Measurements from ENCODE around the gene CCDC88C. TPM values are rescaled to one million over a fixed set of nuclear protein-coding genes. Genes with fewer than 3 reads are reported as not detected.
A peak's percentile ranks its signal among the peaks of the same experiment; 100 is the strongest.
"Not testable (repeated sequence)": the region's sequence is repeated elsewhere in the genome, so short reads cannot be mapped to it uniquely, and the experiment has no call there.

The CCDC88C gene
- polyA plus RNA-seq, 3 donors from 2014 or later: 19.5 to 58.2 (median 21.2) TPM

DNA sequence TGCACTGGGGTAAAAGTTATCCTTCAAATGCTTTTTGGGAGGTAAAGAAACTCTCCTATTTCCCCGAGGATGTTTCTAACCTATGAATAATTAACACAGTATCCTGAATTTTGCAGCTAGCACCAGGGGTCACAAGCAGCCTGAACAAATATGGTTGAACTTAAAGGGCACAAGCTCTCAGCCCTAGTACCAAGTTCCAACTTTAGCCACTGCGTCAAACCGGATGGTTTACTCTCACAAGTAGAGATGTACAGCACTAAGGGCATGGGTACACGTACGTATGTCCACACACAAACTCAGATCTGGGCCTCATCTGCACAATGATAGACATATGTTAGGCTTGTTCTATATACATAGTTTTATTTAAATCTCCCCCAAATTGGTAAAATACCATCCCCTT is 4.7 kb downstream of the CCDC88C start:
- DNase-seq: no peak
- H3K36me3 Mint-ChIP-seq: peaks cover 19 to 52% (median 44%) of the 10 kb centered on the region in 3 donors
- peaks cover 14 to 36% (median 21%) of the 10 kb centered on the region in 3 donors for H3K27me3 Mint-ChIP-seq (ENCODE audit: low read depth in 3 of 3)
- peaks cover 80 to 86% of the 10 kb centered on the region in 2 donors for H3K4me1 Mint-ChIP-seq
- peak overlapping the region; percentile 98 to 100 (median 99) for H3K27ac Mint-ChIP-seq
- peak overlapping the region; percentile 98 to 100 (median 99) for H3K4me3 Mint-ChIP-seq
- no peaks in the 10 kb centered on the region for H3K9me3 Mint-ChIP-seq

DNA sequence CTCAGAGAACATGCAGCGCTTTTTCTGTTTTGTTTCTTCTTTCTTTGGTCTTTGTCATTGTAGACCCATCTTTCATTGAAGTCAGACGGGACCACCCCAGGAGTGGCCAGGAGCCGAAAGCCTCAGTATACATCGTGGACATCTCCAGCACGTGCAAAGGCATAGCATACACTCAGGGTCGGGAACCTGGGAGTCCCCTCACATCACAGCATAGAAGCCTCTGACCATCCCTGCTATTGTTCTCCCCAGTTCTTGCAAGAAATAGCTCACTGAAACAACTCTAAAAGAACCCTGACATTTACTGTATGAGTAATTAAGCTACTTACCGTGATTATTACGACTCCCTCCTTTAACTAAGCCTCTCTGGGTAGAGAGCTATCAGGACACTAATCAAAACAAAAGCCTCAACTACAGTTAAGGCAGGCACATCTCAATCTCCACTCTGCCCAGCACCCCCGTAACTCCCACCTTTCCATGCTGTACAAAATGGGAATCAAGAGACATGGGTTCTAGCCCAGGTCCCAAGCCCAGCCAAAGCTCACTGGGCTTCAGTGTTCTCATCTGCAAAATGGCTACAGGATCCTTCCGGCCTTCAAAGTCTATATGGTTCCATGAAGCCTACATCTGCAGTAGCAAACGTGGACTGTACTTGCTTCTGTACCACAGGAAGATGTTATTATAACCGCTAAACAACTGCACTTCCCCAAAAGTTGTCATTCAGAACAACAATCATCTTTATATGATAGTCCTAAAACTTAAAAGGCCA is 6.7 kb downstream of the CCDC88C start:
- Mint-ChIP-seq H3K4me3 (peak overlapping the region; percentile 74 to 95 (median 78)), H3K27ac (peak overlapping the region; percentile 96 to 99 (median 98)), H3K4me1 (peaks cover 95 to 99% of the 10 kb centered on the region in 2 donors), H3K36me3 (peaks cover 26 to 62% (median 48%) of the 10 kb centered on the region in 3 donors), H3K27me3 (ENCODE audit: low read depth in 3 of 3) (peaks cover 8 to 36% (median 13%) of the 10 kb centered on the region in 3 donors), H3K9me3 (no peaks in the 10 kb centered on the region)
- DNase-seq: no peak

DNA sequence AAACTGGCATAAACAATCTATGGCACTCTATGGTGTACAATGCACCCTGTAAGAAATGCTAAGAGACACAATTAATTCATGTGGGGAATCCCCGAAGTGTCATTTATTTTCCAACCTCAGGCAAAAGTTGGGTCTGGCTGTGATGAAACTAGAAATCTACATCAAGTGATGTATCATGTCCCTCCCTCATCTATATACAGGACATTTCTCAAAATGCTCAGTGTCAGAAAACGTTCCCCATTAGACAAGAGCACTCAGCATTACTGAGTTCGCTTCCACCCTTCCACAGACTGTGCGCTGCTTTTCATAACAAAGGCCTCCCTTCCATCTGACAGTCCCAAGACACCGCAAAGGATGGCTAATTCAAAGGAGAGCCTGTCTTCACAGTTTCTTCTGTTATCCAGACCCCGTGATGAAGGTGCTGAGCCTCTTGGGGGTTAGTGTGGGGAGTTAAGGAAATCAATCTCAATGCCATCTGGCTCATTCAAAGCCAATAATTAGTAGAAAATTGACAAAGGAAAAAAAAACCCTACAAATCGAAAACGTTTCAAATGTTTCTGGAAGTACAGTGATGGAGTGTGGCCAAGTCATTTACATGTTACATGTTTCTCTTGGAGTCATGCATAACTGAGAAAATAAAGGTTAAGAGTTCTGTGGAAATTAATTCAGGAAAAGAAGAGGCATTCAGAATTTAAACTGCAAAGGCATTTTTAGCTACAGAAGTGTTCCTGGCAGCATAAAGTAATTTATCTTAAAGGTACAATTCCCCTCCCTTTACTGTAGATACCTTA is 7.5 kb downstream of the CCDC88C start:
- peak in 1 of 3 donors; percentile 54 for DNase-seq
- no peaks in the 10 kb centered on the region for H3K9me3 Mint-ChIP-seq
- peak overlapping the region; percentile 96 to 99 (median 98) for H3K27ac Mint-ChIP-seq
- peak overlapping the region; percentile 74 to 95 (median 78) for H3K4me3 Mint-ChIP-seq
- H3K4me1 Mint-ChIP-seq: peaks cover 96 to 99% of the 10 kb centered on the region in 2 donors
- H3K36me3 Mint-ChIP-seq: peaks cover 23 to 65% (median 52%) of the 10 kb centered on the region in 3 donors
- peaks cover 1 to 39% (median 7%) of the 10 kb centered on the region in 3 donors for H3K27me3 Mint-ChIP-seq (ENCODE audit: low read depth in 3 of 3)

DNA sequence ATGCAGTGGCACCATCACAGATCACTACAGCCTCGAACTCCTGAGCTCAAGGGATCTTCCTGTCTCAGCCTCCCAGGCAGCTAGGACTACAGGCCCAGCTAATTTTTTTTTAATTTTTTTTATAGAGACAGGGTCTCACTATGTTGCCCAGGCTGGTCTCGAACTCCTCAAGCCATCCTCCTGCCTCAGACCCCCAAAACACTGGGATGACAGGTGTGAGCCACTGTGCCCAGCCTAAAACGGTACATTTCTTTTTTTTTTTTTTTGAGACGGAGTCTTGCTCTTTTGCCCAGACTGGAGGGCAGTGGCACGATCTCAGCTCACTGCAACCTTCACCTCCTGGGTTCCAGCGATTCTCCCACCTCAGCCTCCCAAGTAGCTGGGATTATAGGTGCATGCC is 8.4 kb downstream of the CCDC88C start:
- Mint-ChIP-seq H3K4me1 (peaks cover 96 to 99% of the 10 kb centered on the region in 2 donors), H3K36me3 (peaks cover 23 to 59% (median 43%) of the 10 kb centered on the region in 3 donors), H3K27ac (peak overlapping the region; percentile 96 to 99 (median 98)), H3K27me3 (ENCODE audit: low read depth in 3 of 3) (peaks cover 0 to 38% (median 7%) of the 10 kb centered on the region in 3 donors), H3K4me3 (peak overlapping the region; percentile 77 to 93 (median 91))
- H3K9me3 Mint-ChIP-seq, DNase-seq: not testable (repeated sequence)

DNA sequence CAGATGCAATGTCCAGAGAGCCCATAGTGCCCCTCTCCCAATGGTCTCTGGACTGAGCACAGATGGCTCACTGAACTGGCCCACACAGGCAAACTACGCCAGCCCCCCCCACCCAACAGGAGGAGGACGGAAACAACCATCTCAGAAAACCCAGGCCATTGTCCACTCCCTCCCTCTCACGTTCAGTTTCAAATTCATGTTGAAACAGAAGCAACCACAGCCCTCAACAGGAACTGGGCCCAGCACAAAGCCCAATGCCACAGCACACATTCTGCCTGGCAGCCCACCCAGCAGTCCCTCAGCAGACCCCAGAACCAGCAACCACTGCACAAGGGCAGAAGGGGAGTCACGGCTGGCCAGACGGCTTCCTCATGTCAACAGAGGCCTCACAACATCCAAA is 10.6 kb downstream of the CCDC88C start:
- DNase-seq: peak; percentile 55 to 56 (median 56)
- Mint-ChIP-seq H3K4me1 (peaks cover 99% of the 10 kb centered on the region in 2 donors), H3K4me3 (peak overlapping the region; percentile 77 to 93 (median 91)), H3K27me3 (ENCODE audit: low read depth in 3 of 3) (peaks cover 0 to 44% (median 12%) of the 10 kb centered on the region in 3 donors), H3K27ac (peak overlapping the region; percentile 96 to 99 (median 98)), H3K36me3 (peaks cover 11 to 52% (median 42%) of the 10 kb centered on the region in 3 donors), H3K9me3 (no peaks in the 10 kb centered on the region)

DNA sequence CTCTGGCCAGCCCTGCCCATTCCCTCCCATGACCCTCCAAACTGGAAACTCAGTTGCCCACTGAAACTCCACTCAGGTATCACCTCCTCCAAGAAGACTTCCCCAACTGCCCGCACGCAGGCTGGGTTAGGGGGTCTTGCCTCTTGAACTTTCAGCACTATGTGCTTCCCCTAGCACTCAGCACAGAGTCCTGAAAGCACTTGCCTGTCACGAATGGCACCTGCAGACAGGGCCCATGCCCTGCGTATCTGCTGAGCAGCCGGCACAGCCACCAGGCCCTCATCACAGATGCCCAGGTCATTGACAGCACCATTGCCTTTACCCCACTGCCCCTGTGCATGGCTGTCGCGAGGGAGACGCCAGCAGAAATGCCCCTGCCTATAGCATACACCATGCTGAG is 11.2 kb downstream of the CCDC88C start:
- H3K27ac Mint-ChIP-seq: peak overlapping the region; percentile 96 to 99 (median 98)
- no peak for DNase-seq
- H3K4me1 Mint-ChIP-seq: peaks cover 99% of the 10 kb centered on the region in 2 donors
- peak overlapping the region; percentile 77 to 93 (median 91) for H3K4me3 Mint-ChIP-seq
- no peaks in the 10 kb centered on the region for H3K9me3 Mint-ChIP-seq
- peaks cover 11 to 52% (median 42%) of the 10 kb centered on the region in 3 donors for H3K36me3 Mint-ChIP-seq
- peaks cover 0 to 44% (median 12%) of the 10 kb centered on the region in 3 donors for H3K27me3 Mint-ChIP-seq (ENCODE audit: low read depth in 3 of 3)

DNA sequence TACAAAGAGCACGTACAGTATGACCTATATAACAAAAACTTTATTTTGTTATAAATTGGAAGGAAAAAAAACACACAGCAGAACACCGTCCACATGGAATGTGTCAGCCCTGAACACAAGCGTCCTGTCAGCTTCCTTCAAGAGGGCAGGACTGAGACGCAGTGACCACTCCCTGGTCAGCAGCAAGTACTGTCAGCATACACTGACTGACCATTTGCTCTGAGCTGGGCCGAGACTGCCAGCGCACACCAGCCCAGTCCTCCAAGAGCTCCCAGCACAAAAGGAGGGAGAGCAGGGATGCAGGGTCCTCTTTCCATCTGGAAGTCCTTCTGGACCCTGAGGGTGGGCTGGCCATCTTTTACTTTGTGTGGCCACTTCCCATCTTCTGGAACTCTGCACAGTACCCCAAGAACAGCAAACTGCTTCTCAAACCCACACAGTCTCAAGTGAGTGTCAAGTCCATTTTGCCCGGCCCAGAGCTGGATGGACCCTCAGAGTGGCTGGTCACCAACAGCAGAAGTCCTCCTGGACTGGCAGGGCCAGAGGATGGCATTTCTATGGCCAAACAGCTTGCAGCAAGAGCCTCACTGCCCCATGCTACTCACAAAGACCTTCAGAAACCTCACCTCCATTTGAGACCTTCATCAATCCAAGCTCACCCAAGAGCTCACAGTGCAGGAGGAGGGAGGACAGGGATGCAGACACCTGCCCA is 11.7 kb downstream of the CCDC88C start:
- Mint-ChIP-seq H3K4me3 (peak overlapping the region; percentile 77 to 93 (median 91)), H3K36me3 (peaks cover 7 to 47% (median 37%) of the 10 kb centered on the region in 3 donors), H3K9me3 (no peaks in the 10 kb centered on the region), H3K27ac (peak overlapping the region; percentile 96 to 99 (median 98)), H3K27me3 (ENCODE audit: low read depth in 3 of 3) (peaks cover 0 to 44% (median 12%) of the 10 kb centered on the region in 3 donors), H3K4me1 (peaks cover 97% of the 10 kb centered on the region in 2 donors)
- DNase-seq: no peak

DNA sequence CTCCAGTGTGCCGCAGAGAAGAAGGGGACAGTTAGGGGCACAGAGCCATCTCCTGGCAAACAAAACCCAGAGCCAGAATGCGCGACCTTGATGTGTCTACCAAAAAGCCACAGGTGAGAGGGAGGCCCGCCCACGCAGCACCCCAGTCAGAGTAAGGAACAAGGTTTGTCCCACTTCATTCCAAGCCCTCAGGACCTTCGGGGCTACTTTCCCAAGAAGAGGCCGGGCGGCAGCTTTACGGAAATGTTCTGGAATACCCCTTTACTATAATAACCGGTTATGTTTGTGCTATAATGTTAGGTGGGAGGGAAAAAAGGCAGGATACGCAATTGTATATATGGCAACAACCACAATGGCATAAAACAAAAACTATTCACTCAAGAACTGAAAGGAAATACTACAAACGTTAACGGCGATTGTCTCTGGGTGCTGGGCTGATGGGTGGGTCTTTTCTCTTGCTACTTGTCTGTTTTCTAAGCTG is 12.3 kb downstream of the CCDC88C start:
- peak; percentile 53 to 69 (median 60) for DNase-seq
- Mint-ChIP-seq H3K27ac (peak overlapping the region; percentile 96 to 99 (median 98)), H3K4me1 (peaks cover 97% of the 10 kb centered on the region in 2 donors), H3K9me3 (no peaks in the 10 kb centered on the region), H3K36me3 (peaks cover 7 to 42% (median 31%) of the 10 kb centered on the region in 3 donors), H3K27me3 (ENCODE audit: low read depth in 3 of 3) (peaks cover 0 to 44% (median 12%) of the 10 kb centered on the region in 3 donors), H3K4me3 (peak overlapping the region; percentile 77 to 93 (median 91))

DNA sequence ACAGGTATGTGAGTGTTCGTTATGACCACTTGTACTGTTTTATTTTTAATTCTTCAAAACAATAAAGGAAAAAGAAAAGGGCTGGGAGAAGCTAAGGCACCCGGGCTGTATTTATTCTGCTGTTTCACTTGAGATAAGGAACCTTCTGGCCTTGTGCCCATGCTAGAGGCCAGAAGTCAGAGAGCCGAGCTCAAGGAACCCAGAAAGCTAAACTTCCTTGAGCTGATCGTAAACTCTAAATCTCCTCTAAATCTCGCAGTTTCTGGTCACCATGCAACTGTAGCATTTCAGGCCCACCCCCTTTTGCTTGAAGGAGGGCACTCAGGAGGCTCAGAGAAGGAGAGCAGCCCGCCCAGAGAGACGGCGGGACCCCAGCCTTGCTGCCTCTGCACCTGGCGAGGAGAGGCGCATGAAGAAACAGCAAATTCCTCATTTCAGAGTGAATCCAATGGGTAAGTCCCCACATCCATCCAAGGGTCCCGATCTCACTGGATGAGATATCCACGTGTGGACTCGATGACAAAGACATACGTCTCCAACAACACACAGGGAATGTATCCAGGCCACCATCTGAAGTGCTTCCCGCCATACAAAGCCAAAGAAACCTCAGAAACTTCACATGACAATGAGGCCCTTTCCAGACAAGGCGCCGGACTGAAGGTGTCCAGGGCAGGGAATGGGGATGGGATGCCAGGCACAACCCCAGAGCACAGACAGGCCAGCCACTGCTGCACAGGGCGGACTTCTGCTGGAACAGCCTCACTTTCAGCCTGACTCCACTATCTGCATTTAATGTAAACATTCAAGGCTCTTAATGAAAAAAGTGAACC is 14.6 kb downstream of the CCDC88C start:
- peak overlapping the region; percentile 96 to 99 (median 98) for H3K27ac Mint-ChIP-seq
- DNase-seq: peak in 2 of 3 donors; percentile 46 to 62
- no peaks in the 10 kb centered on the region for H3K9me3 Mint-ChIP-seq
- peaks cover 7 to 25% (median 19%) of the 10 kb centered on the region in 3 donors for H3K36me3 Mint-ChIP-seq
- peaks cover 97 to 99% of the 10 kb centered on the region in 2 donors for H3K4me1 Mint-ChIP-seq
- H3K27me3 Mint-ChIP-seq (ENCODE audit: low read depth in 3 of 3): peaks cover 0 to 40% (median 12%) of the 10 kb centered on the region in 3 donors
- peak overlapping the region; percentile 77 to 93 (median 91) for H3K4me3 Mint-ChIP-seq

DNA sequence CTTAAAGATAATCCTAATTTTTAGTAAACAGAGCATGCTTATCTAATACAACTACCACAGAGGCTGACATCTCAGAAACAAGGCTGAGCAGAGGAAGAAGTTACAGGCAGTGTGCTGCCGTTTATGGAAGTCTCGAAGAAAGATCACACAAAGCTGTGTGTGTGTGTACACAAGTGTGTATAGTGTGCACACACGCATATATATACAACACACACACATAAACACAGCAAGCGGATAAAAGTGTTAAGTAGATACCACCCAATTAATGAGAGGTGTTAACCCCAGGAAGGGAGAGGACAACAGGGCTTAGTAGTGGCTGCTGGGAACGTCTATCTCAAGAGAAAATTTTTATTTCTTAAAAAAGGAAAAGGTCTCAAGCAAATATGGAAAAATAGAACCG is 15.3 kb downstream of the CCDC88C start:
- Mint-ChIP-seq H3K36me3 (peaks cover 7 to 22% (median 18%) of the 10 kb centered on the region in 3 donors), H3K27ac (peak overlapping the region; percentile 96 to 99 (median 98)), H3K9me3 (no peaks in the 10 kb centered on the region), H3K4me3 (peak overlapping the region; percentile 77 to 93 (median 91)), H3K4me1 (peaks cover 97 to 99% of the 10 kb centered on the region in 2 donors), H3K27me3 (ENCODE audit: low read depth in 3 of 3) (peaks cover 0 to 41% (median 11%) of the 10 kb centered on the region in 3 donors)
- peak; percentile 56 to 69 (median 66) for DNase-seq

DNA sequence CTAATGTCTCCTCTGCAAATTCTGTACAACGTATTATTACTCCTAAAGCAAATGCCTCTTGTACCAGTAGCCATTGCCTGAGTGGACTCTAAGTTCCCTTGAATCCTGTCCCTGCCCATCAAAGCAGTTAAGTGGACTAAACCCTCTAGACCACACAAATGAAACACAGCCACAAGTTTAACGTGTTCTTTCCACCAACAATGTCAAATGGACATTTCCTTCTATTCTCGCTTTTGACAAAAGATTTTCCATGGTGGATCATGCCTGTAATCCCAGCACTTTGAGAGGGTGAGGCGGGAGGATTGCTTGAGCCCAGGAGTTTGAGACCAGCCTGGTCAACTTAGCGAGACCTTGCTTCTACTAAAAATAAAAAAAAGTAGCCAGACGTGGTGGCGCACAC is 15.9 kb downstream of the CCDC88C start:
- H3K4me1 Mint-ChIP-seq: peaks cover 97 to 99% of the 10 kb centered on the region in 2 donors
- H3K36me3 Mint-ChIP-seq: peaks cover 4 to 16% (median 14%) of the 10 kb centered on the region in 3 donors
- H3K27me3 Mint-ChIP-seq (ENCODE audit: low read depth in 3 of 3): peaks cover 0 to 37% (median 9%) of the 10 kb centered on the region in 3 donors
- H3K27ac Mint-ChIP-seq: peak overlapping the region; percentile 96 to 99 (median 98)
- DNase-seq: no peak
- H3K4me3 Mint-ChIP-seq: peak overlapping the region; percentile 77 to 93 (median 91)
- no peaks in the 10 kb centered on the region for H3K9me3 Mint-ChIP-seq

DNA sequence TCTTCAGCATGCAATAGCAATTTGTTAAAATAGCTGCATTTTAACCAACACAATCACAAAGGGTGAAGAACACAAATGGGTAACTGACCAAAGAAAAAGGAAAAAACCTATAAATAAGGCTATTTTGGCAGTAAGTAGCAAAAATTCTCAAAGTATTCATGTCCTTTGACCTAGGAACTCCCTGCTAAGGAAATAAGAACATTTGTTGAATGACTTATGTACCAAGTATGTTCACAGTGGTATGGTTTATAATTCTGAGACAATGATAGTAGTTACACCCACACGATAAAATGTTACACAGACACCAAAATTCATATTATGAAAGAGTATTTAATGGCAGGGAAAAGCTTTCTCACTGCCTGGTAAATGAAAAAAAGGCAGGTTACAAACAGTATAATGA is 16.9 kb downstream of the CCDC88C start:
- Mint-ChIP-seq H3K27ac (peak overlapping the region; percentile 95 to 98 (median 96)), H3K27me3 (ENCODE audit: low read depth in 3 of 3) (peaks cover 0 to 30% (median 16%) of the 10 kb centered on the region in 3 donors), H3K9me3 (no peaks in the 10 kb centered on the region), H3K4me3 (peak overlapping the region; percentile 97 to 100 (median 99)), H3K36me3 (peaks cover 4 to 12% (median 8%) of the 10 kb centered on the region in 3 donors), H3K4me1 (peaks cover 97 to 99% of the 10 kb centered on the region in 2 donors)
- no peak for DNase-seq

Measured in immature natural killer cell (primary cell).